ENCODE measurements around the gene ABCB1.

The ABCB1 gene

DNA sequence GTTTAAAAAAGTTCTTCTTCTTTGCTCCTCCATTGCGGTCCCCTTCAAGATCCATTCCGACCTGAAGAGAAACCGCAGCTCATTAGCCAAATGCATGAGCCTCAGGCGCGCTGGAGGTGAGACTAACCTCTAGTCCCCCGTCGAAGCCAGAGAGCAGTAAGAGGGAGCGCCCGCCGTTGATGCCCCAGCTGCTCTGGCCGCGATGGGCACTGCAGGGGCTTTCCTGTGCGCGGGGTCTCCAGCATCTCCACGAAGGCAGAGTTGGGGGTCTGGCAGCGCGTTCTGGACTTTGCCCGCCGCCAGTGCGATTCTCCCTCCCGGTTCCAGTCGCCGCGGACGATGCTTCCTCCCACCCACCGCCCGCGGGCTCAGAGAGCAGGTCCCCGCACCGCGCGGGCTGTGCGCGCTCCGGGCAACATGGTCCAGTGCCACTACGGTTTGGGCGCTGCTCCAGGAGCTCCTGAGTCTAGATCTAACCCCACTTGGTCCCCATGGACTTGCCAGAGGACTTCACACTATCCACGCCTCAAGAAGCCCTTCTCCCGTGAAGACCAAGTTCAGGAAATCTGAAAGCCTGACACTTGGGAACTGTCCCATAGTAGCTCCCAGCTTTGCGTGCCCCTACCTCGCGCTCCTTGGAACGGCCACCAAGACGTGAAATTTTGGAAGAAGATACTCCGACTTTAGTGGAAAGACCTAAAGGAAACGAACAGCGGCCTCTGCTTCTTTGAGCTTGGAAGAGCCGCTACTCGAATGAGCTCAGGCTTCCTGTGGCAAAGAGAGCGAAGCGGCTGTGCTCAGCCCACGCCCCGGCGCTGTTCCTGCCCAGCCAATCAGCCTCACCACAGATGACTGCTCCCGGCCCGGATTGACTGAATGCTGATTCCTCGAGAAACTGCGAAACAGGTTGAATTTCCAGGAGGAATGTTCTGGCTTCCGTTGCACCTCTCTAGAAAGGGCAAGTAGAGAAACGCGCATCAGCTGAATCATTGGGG, at the start of gene ABCB1:
Gene ABCB1 (minus strand): TSS at position 755 of the 995 bp plus-strand sequence. CDS start 700 bp downstream, at position 55.
- DNase-seq: peak; percentile 60

DNA sequence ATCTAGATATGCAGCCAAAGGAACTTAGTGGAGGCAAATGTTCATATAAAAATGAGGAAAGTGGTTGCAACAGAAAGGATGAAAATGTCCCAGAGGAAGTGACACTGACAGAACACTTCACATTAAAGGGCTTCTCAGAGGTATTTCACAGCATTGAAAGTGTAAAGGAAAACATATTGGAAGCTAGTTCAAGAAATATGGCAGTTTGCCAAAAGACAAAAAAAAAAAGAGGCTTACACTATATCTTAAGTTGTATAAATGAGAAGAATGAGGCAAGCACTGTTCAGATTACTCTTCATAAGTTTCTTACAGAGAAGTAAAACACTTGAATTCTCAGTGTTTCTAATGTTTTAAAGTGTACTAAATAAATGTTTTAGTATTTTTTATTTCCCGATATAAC, 47.6 kb upstream of the ABCB1 start:
- DNase-seq: no peak

DNA sequence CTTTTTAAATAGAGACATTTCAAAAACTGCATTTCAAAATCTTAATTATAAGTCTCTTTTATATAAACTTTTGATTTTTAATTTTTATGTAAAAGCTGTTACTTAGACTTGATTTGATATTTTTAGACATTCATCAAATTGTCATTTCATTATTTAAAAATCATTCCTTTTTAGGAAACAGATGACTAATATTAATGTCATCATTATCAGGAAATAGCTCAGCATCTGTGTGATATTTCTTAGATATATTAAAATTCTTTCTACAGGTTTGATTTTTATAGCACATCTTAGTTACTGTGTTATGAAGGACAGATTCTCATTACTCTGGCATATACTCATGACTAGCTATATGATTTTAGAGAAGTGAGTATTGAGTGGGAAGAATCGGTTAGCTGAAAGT, 44.8 kb upstream of the ABCB1 start:
- DNase-seq: no peak

GRCh38 chr7:87635921-87636320, 35.2 kb upstream of the ABCB1 start:
- DNase-seq: no peak

- DNase-seq: peak; percentile 55
Measured at GRCh38 chr7:87628780-87629569, 28.3 kb upstream of the ABCB1 start.

DNA sequence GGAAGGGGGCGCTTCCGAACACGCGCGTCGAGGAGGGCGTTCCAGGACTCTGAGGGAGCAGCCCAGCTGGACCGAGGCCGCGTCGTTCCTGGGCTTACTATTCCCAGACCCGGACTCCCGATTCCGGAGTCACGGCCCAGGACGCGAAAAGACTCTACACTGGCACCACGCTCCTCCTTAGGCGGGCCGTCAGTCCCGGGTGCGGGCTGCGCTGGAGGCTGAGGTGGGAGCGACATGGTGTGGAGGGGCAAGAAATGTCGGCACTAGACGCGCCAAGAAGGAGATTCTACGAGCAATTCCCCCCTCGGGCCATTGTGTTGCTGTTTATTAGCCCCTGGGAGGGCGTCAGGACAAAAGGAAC, 26.9 kb upstream of the ABCB1 start:
- DNase-seq: no peak

- no peak for DNase-seq
Measured at GRCh38 chr7:87625101-87625500, 24.4 kb upstream of the ABCB1 start.

- no peak for DNase-seq
Measured at GRCh38 chr7:87624628-87625027, 23.9 kb upstream of the ABCB1 start.

GRCh38 chr7:87615197-87615596, 14.5 kb upstream of the ABCB1 start:
- no peak for DNase-seq

GRCh38 chr7:87609916-87610315, 9.2 kb upstream of the ABCB1 start:
- DNase-seq: no peak

GRCh38 chr7:87608431-87608830, 7.7 kb upstream of the ABCB1 start:
- DNase-seq: no peak

DNA sequence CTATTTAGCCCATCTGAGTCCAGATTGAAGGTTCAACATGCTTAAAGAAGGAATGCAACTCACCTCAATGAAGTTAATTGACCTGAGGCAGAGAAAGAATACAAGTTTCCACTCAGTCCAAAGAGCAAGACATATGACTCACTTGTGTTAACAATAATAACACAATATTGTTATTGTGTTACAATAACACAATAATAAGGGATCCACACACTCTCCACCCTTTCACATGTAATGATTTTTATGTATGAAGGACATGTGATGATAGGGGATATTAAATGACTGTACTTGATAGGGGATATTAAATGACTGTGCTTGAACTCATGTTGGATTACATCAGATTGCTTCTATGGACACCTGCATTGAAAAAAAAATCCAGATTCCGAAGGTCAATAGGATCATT, 3.6 kb upstream of the ABCB1 start:
- no peak for DNase-seq

GRCh38 chr7:87599336-87599735, 1.3 kb downstream of the ABCB1 start:
- peak; percentile 37 for DNase-seq

DNA sequence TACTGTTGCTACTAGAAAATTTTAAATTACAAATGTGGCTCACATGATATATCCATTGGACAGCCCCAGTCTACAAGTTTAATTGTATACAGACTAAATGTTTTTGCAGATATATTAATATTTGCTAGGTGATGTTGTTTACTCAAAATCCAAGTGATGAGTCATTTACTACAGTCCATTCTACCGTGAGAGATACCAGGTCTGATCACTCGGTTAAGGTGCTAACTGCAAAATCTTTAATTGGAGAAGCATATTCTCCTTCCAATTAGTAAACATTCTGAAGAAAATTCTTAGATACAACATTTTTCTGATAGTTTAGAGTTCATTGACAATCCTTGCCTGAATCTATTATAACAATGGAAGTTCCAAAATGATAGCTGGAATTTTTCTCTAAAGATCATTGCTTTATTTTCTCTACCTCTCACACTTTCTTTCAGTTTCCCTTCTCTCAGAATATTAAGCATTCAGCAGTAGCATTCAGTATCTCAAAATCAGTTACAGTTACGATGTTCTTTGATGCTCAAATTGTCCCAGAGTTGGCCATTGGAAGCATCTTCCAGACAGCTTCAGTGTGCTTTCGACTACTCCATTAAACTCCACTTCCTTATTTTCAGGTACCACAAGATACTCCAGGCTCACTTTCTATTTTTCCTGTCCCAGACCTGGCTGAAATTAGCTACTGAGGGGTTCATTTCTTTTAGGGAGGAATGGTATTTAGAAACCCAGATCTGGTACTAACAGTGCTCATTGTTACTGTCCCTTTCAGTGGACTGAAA, 2.3 kb downstream of the ABCB1 start:
- DNase-seq: no peak

DNA sequence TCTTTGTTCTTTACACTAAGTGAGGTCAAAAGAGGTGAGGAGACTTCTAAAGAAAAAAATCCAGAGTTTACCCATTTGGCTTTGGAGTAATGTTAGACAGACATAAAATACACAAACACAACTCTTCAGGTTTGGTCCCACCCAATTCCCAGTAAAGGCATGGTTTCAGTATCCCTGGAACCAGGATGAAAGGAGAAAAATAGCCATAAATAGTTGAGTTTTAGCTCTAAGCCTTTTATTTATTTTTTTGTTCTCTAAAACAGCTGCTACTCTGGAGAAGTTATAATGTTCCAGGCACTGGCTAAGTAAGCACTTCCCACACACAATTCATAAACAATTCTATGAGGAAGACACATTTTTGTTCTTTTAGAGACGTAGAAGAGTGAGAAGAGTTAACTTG, 4.0 kb downstream of the ABCB1 start:
- no peak for DNase-seq

DNA sequence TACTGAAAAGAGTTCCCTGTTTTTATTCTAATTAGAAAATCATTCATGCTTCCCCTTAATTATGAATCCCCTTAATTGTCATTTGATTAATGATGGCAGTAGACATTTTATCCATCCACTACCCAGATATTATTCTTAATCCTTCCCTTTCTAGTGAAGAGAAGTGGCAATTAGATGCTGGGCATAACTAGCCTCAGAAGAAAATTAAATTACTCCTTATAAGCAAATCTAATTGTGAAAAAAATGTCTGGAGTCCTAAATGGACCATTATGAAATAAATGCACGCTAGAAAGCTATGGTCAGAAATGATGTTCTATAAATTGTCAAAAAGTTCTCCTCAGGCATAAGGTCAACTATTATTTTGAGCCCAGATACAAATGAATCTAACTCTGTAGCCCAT, 4.5 kb downstream of the ABCB1 start:
- no peak for DNase-seq

- no peak for DNase-seq
Measured at GRCh38 chr7:87592300-87592699, 8.4 kb downstream of the ABCB1 start.

DNA sequence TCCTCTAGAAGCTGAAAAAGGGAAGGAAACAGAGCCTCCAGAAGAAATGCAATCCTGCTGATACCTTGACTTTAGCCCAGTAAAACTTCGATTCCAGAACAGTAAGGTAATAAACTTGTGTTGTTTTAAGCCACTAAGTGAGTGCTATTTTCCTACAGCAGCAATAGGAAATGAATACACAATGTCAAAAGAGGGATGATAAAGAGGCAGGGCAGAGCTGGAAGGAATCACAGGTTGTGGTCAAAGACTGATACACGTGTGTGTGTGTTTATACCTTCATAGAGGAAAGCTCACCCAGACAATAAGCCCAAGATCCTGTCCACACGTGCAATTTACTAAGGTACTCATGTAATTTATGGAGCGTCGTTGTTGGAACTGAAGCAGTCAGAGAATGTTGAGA, 9.5 kb downstream of the ABCB1 start:
- no peak for DNase-seq

DNA sequence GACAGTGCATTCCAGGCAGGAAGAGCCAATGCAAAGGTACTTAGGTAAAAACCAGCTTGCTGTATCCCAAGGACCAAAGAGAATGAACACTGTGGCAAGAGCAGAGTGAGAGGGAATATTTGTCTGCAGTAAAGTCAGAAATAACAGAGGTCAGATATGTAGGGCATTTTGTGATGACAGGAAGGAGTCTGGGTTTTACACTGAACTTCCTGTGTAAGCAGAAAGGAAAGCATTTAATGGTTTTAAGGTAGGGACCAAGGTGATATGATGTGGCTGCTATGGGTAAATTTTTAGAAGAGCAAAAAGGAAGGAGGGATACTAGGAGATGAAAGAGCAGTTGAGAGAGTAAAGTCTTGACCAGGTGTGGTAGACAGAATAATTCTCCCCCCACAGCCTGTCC, 10.1 kb downstream of the ABCB1 start:
- no peak for DNase-seq

- no peak for DNase-seq
Measured at GRCh38 chr7:87589631-87590030, 11.1 kb downstream of the ABCB1 start.

DNA sequence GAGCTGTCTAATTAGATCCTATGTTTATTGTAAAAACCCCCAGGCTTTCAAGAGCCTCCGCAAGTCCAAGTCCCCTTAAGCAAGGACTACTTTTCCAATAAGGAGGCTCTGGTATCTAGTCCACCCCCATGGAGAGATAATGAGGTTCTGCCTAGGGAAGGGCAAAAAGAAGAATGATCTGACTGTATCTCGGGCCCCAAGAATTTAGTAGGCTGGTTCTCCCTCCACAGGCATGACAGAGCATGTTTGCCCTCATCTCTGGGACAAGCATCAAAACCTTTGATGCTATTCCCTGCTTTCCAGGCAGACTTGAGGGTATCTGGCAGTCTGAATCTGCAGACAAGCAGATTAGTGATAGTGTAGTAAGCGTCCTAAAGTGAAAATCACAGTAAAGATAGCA, 19.0 kb downstream of the ABCB1 start:
- no peak for DNase-seq

DNA sequence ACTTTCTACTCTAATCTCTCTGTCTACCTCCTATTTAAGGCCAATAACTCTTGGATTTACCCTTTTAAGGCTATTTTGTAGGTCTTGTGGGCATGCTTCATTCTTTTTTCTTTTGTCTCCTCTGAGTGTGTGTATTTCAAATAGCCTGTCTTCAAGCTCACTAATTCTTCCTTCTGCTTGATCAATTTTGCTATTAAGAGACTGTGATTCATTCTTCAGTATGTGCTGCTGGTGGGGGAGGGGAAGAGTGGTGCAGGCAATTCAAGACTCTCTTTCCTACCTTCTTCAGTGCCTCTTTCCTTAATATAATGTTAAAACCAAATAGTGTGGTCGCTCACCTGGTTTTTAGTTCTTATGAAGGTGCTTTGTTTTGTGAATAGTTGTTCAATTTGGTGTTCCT, 20.0 kb downstream of the ABCB1 start:
- DNase-seq: no peak

GRCh38 chr7:87575521-87575920, 25.2 kb downstream of the ABCB1 start:
- no peak for DNase-seq

Data from activated T-cell treated with anti-CD3 and anti-CD28 coated beads, Interleukin-2, amount 50 U/mL, for 1 hour (primary cell).